Neural progenitor cell (in vitro differentiated cells): Measurements from ENCODE around the gene TNFRSF18.

Experiments used
- EZH2 ChIP-seq: fragments of 200-600 bp; sonication (generic); IDR thresholded peaks from 2 replicates; pipeline ENCODE4 v1.6.1; 2017; ENCODE audit warnings: antibody characterized with exemption, mild to moderate bottlenecking, moderate library complexity
- TF ChIP-seq, protein P1 (sequence below): fragments of 200-600 bp; sonication (generic); IDR thresholded peaks from 2 replicates; pipeline ENCODE4 v1.5.1; 2017; ENCODE audit warnings: antibody characterized with exemption, mild to moderate bottlenecking

DNA sequence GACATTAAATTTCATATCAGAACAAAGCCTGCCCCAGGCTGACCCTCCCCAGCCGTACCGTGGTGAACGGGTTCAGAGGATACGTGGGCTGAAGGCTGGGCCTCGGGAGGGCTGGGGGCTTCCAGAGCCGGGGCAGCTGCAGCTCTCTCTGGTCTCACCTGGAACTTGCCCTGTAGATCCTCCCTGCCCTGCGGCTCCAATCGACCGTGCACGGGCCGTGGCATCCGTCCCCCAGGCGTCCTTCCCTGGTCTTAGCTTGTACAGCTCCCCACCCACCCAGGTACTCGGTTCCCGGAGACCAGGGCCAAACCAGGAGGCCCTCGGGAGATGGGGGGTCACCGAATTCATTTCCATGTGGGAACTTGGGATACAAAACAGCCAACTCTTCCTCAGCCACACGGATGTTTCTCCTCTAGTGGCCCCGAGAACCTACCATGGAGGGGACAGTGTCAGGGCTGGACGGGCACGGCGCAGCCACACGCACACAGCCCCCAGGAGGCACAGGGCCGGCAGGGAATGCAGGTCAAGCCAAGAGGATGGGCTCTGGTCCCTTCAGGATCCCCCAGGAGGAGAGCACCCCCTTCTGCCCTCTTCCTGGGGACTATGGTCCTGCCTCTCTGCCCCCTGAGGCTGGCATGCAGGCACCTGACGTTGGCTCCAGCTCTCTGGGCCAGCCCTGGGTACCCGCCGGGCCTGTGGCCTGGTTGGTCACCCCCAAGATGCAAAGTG, 28.8 kb upstream of the TNFRSF18 start:
- TF ChIP-seq, protein P1, sequence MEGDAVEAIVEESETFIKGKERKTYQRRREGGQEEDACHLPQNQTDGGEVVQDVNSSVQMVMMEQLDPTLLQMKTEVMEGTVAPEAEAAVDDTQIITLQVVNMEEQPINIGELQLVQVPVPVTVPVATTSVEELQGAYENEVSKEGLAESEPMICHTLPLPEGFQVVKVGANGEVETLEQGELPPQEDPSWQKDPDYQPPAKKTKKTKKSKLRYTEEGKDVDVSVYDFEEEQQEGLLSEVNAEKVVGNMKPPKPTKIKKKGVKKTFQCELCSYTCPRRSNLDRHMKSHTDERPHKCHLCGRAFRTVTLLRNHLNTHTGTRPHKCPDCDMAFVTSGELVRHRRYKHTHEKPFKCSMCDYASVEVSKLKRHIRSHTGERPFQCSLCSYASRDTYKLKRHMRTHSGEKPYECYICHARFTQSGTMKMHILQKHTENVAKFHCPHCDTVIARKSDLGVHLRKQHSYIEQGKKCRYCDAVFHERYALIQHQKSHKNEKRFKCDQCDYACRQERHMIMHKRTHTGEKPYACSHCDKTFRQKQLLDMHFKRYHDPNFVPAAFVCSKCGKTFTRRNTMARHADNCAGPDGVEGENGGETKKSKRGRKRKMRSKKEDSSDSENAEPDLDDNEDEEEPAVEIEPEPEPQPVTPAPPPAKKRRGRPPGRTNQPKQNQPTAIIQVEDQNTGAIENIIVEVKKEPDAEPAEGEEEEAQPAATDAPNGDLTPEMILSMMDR = no peak
- TF ChIP-seq EZH2 = no peak
